AG04450 (cell line): ENCODE results near the gene BEAN1. TPM values are rescaled to one million over a fixed set of nuclear protein-coding genes. Genes with fewer than 3 reads are reported as not detected.

Source experiments
- CTCF ChIA-PET: fragments of 300-600, 350-600 bp; formaldehyde crosslinking; extraction: SDS; loops from one replicate; lab custom pipeline; 2022; ENCODE audit warnings: antibody characterized with exemption, inconsistent platforms; lab: Charles Lee
- POLR2A ChIA-PET: fragments of 350-600 bp; formaldehyde crosslinking; extraction: SDS; loops from one replicate; lab custom pipeline; 2021; ENCODE audit warnings: antibody characterized with exemption, inconsistent platforms; lab: Yijun Ruan, JAX
- DNase-seq: peaks from one replicate; pipeline ENCODE4 v3.0.0-alpha.2; 2011; ENCODE audit warnings: low read depth, low spot score
- H3K27ac ChIP-seq: one replicate; pipeline ENCODE4 v1.5.1; 2012; ENCODE audit warnings: low read depth, low read length, control low read depth
- H3K27me3 ChIP-seq: one replicate; pipeline ENCODE4 v1.6.0; 2012; ENCODE audit warnings: low read length; ENCODE audit not compliant: control insufficient read depth, insufficient read depth
- H3K4me3 ChIP-seq: 2 replicates; pipeline ENCODE4 v1.5.1; 2011; ENCODE audit warnings: mild to moderate bottlenecking, low read depth, low read length, control low read depth
- H3K9me3 ChIP-seq: 2 replicates; pipeline ENCODE4 v1.5.1; 2012; ENCODE audit warnings: low read length; ENCODE audit not compliant: control insufficient read depth, insufficient read depth
- polyA plus RNA-seq: library from polyadenylated mRNA; depleted of rRNA; stranded (reverse); fragments of >200 nt; gene quantifications from 2 replicates; pipeline ENCODE4 v1.2.3, GENCODE V29; 2011; rRNA removed
- TF ChIP-seq, protein P1 (sequence below): IDR thresholded peaks from 2 replicates; pipeline ENCODE4 v1.5.1; 2011; ENCODE audit warnings: low read depth, low read length, control low read depth, inconsistent platforms

The BEAN1 gene
- polyA plus RNA-seq, 1 experiment, result not detected

DNA sequence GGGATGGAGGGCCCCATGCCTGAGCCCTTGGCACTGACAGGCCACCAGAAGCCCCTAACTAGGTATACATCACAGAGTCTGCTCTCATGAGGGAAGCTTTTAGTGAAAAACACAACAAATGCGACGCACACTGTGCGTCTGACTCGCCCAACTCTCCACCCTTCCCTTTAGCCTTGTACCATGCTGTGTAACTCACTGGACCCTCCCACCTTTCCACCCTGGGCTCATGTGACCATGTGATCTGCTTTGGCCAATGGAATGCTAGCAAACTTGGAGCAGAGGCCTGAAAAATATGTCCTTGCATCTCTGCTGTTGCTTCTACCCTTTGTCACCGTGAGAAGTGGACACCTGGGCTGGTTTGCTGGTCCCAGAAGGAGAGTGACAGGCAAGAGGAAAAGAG is 101.2 kb downstream of the BEAN1 start:
- Histone ChIP-seq H3K4me3 (no peak overlapping the region), H3K9me3 (no peaks in the 10 kb centered on the region), H3K27me3 (no peaks in the 10 kb centered on the region), H3K27ac (no peak overlapping the region)
- no peak for DNase-seq
- TF ChIP-seq, protein P1, sequence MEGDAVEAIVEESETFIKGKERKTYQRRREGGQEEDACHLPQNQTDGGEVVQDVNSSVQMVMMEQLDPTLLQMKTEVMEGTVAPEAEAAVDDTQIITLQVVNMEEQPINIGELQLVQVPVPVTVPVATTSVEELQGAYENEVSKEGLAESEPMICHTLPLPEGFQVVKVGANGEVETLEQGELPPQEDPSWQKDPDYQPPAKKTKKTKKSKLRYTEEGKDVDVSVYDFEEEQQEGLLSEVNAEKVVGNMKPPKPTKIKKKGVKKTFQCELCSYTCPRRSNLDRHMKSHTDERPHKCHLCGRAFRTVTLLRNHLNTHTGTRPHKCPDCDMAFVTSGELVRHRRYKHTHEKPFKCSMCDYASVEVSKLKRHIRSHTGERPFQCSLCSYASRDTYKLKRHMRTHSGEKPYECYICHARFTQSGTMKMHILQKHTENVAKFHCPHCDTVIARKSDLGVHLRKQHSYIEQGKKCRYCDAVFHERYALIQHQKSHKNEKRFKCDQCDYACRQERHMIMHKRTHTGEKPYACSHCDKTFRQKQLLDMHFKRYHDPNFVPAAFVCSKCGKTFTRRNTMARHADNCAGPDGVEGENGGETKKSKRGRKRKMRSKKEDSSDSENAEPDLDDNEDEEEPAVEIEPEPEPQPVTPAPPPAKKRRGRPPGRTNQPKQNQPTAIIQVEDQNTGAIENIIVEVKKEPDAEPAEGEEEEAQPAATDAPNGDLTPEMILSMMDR, result no peak
- ChIA-PET CTCF (no interaction called here), POLR2A (no interaction called here)

DNA sequence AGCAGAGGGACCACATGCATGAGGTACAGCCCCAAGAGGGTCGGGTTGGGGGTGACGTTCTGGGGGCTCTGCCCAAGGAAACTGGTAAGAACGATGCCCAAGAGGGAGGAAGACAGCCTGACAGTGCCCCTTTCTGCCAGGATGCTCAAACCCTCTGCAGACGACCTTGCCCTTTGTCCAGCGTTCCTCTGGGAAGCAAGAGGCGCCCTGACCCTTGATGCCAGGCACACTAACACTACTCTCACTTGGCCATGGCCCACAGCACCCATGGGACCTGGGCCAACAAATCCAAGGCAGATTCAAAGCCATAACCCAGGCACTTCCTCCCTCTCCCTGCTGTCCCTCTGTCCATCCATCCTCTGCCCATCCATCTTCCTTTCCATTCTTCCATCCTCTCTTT is 102.4 kb downstream of the BEAN1 start:
- no peaks in the 10 kb centered on the region for H3K9me3 ChIP-seq
- ChIA-PET POLR2A (no interaction called here), CTCF (no interaction called here)
- H3K27me3 ChIP-seq, result no peaks in the 10 kb centered on the region
- no peak overlapping the region for H3K4me3 ChIP-seq
- TF ChIP-seq, protein P1, result no peak
- no peak overlapping the region for H3K27ac ChIP-seq
- DNase-seq, result no peak

Other genes with a start within 250 kb of the BEAN1 start
- 0.02 TPM in 1 of 2 replicates, not detected in the other for gene CDH5, start 60.6 kb upstream of the BEAN1 start, polyA plus RNA-seq
- 33.3 and 34.2 TPM in 2 replicates for gene TK2, start 122.8 kb downstream of the BEAN1 start, polyA plus RNA-seq
- 52.6 and 56.2 TPM in 2 replicates for gene CKLF, start 125.3 kb downstream of the BEAN1 start, polyA plus RNA-seq
- gene CMTM1, start 139.1 kb downstream of the BEAN1 start, polyA plus RNA-seq, result 1.6 and 1.7 TPM in 2 replicates
- gene CMTM2, start 152.2 kb downstream of the BEAN1 start, polyA plus RNA-seq, result not detected in 2 replicates
- 31.6 and 33.5 TPM in 2 replicates for gene CMTM3, start 177.4 kb downstream of the BEAN1 start, polyA plus RNA-seq